Measurements from ENCODE around the gene CDH13.
A peak's percentile ranks its signal among the peaks of the same experiment; 100 is the strongest.

DNA sequence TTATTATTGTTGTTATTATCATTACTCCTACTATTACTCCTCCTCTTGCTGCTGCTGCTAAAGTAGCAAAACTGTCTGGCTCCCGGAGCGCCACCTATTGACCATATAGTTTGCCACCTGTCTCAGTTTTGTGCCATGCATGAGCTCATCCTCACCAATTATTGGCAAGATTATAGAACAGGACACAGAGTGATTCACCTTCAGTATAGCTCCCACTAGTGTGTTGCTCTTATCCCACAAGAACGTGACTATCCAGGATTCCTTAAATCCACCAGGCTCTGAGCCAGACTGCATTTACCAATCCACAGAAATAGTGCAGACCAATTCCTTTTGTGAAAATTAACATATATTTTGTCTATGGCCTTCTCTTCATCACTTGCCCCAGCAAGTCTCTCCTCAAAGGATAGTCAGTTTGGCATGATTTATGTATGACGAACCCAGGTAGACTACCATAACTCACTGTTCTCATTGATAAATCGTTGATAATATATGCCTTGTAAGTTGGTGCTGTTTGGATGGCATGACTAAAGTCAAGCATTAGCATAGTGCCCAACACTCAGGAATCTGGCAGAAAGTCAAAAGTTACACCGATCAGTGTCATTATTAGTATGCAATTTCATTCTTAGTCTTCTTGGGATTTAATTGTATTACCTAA lies 775.5 kb downstream of the CDH13 start:
- TF ChIP-seq, protein P1, sequence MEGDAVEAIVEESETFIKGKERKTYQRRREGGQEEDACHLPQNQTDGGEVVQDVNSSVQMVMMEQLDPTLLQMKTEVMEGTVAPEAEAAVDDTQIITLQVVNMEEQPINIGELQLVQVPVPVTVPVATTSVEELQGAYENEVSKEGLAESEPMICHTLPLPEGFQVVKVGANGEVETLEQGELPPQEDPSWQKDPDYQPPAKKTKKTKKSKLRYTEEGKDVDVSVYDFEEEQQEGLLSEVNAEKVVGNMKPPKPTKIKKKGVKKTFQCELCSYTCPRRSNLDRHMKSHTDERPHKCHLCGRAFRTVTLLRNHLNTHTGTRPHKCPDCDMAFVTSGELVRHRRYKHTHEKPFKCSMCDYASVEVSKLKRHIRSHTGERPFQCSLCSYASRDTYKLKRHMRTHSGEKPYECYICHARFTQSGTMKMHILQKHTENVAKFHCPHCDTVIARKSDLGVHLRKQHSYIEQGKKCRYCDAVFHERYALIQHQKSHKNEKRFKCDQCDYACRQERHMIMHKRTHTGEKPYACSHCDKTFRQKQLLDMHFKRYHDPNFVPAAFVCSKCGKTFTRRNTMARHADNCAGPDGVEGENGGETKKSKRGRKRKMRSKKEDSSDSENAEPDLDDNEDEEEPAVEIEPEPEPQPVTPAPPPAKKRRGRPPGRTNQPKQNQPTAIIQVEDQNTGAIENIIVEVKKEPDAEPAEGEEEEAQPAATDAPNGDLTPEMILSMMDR (conservative IDR thresholded peaks at IDR 0.05; ENCODE audit: low read depth in 2 of 2): peak; percentile 61 to 64
- TF ChIP-seq EZH2 (IDR thresholded peaks at IDR 0.05; ENCODE audit: low read depth, unreplicated experiment): no peak
- TF ChIP-seq EZH2phosphoT487 (IDR thresholded peaks at IDR 0.05; ENCODE audit: unreplicated experiment): no peak
- TF ChIP-seq, protein P2, sequence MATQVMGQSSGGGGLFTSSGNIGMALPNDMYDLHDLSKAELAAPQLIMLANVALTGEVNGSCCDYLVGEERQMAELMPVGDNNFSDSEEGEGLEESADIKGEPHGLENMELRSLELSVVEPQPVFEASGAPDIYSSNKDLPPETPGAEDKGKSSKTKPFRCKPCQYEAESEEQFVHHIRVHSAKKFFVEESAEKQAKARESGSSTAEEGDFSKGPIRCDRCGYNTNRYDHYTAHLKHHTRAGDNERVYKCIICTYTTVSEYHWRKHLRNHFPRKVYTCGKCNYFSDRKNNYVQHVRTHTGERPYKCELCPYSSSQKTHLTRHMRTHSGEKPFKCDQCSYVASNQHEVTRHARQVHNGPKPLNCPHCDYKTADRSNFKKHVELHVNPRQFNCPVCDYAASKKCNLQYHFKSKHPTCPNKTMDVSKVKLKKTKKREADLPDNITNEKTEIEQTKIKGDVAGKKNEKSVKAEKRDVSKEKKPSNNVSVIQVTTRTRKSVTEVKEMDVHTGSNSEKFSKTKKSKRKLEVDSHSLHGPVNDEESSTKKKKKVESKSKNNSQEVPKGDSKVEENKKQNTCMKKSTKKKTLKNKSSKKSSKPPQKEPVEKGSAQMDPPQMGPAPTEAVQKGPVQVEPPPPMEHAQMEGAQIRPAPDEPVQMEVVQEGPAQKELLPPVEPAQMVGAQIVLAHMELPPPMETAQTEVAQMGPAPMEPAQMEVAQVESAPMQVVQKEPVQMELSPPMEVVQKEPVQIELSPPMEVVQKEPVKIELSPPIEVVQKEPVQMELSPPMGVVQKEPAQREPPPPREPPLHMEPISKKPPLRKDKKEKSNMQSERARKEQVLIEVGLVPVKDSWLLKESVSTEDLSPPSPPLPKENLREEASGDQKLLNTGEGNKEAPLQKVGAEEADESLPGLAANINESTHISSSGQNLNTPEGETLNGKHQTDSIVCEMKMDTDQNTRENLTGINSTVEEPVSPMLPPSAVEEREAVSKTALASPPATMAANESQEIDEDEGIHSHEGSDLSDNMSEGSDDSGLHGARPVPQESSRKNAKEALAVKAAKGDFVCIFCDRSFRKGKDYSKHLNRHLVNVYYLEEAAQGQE (IDR thresholded peaks at IDR 0.05; ENCODE audit: unreplicated experiment): no peak
- TF ChIP-seq POLR2AphosphoS5 (IDR thresholded peaks at IDR 0.05; ENCODE audit: low read depth): no peak
- no peak for TF ChIP-seq NANOG (IDR thresholded peaks at IDR 0.05; ENCODE audit: borderline replicate concordance)
- no peak for TF ChIP-seq JUNB (IDR thresholded peaks at IDR 0.05; ENCODE audit: unreplicated experiment)
- TF ChIP-seq CREB1 (CRISPR knock-in tag; IDR thresholded peaks at IDR 0.05; ENCODE audit: low read depth): no peak
- no peak for TF ChIP-seq STAT1 (IDR thresholded peaks at IDR 0.05; ENCODE audit: unreplicated experiment)
- TF ChIP-seq ZNF114 (CRISPR knock-in tag; IDR thresholded peaks at IDR 0.05): no peak
- TF ChIP-seq, protein P3, sequence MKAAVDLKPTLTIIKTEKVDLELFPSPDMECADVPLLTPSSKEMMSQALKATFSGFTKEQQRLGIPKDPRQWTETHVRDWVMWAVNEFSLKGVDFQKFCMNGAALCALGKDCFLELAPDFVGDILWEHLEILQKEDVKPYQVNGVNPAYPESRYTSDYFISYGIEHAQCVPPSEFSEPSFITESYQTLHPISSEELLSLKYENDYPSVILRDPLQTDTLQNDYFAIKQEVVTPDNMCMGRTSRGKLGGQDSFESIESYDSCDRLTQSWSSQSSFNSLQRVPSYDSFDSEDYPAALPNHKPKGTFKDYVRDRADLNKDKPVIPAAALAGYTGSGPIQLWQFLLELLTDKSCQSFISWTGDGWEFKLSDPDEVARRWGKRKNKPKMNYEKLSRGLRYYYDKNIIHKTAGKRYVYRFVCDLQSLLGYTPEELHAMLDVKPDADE (IDR thresholded peaks at IDR 0.05): no peak

Measured in GM23338 (cell line).